GM23338 (cell line): ENCODE data around the gene DGKD. TPM values are rescaled to one million over a fixed set of nuclear protein-coding genes. Genes with fewer than 3 reads are reported as not detected.

ENCODE experiments used
- ATAC-seq: fragments of 200-7000 bp; cut with Tn5 transposase; 3 replicates; pipeline ENCODE4 v1.9.1; 2020
- DNase-seq: peaks from one replicate; pipeline ENCODE4 v3.0.0-alpha.2; 2015; ENCODE audit warnings: low spot score
- H2AFZ ChIP-seq: fragments of 200-600 bp; sonication (generic); 2 replicates; pipeline ENCODE4 v1.8.0; 2016; ENCODE audit warnings: antibody characterized with exemption, mild to moderate bottlenecking, moderate library complexity
- H3F3A ChIP-seq: fragments of 200-600 bp; sonication (generic); replicated peaks from 2 replicates; pipeline ENCODE4 v1.8.0; 2017; ENCODE audit warnings: antibody characterized with exemption, mixed run types, low read depth
- H3K27ac ChIP-seq: fragments of 200-600 bp; sonication (generic); 2 replicates; pipeline ENCODE4 v1.6.1; 2016; ENCODE audit warnings: low read depth
- H3K27me3 ChIP-seq: fragments of 200-600 bp; sonication (generic); 2 replicates; pipeline ENCODE4 v1.8.0; 2016; ENCODE audit warnings: mild to moderate bottlenecking, mixed run types, moderate library complexity; ENCODE audit not compliant: insufficient read depth
- H3K36me3 ChIP-seq: fragments of 200-600 bp; sonication (generic); 2 replicates; pipeline ENCODE4 v1.8.0; 2016; ENCODE audit warnings: mild to moderate bottlenecking; ENCODE audit not compliant: insufficient read depth
- H3K4me1 ChIP-seq: fragments of 200-600 bp; sonication (generic); 2 replicates; pipeline ENCODE4 v1.8.0; 2016; ENCODE audit warnings: mild to moderate bottlenecking, moderate library complexity; ENCODE audit not compliant: insufficient read depth
- H3K4me2 ChIP-seq: fragments of 200-600 bp; sonication (generic); 2 replicates; pipeline ENCODE4 v1.7.1; 2017; ENCODE audit warnings: mixed run types
- H3K4me3 ChIP-seq: fragments of 200-600 bp; sonication (generic); 2 replicates; pipeline ENCODE4 v1.6.1; 2016; ENCODE audit warnings: mixed run types
- H3K79me2 ChIP-seq: fragments of 200-600 bp; sonication (generic); replicated peaks from 2 replicates; pipeline ENCODE4 v1.8.0; 2017; ENCODE audit warnings: mild to moderate bottlenecking; ENCODE audit not compliant: insufficient read depth
- H3K9me2 ChIP-seq: fragments of 200-600 bp; sonication (generic); 2 replicates; pipeline ENCODE4 v1.8.0; 2017; ENCODE audit not compliant: insufficient read depth
- H4K20me1 ChIP-seq: fragments of 200-600 bp; sonication (generic); replicated peaks from 2 replicates; pipeline ENCODE4 v1.8.0; 2017; ENCODE audit warnings: mild to moderate bottlenecking; ENCODE audit not compliant: insufficient read depth
- H3K27ac Mint-ChIP-seq: 2 replicates; pipeline ENCODE4 v1.8.0; 2020; ENCODE audit warnings: inconsistent platforms, mild to moderate bottlenecking, moderate library complexity, mixed read lengths
- H3K27me3 Mint-ChIP-seq: 3 replicates; pipeline ENCODE4 v1.8.0; 2022; ENCODE audit warnings: low read depth, mild to moderate bottlenecking, moderate library complexity, mixed read lengths, inconsistent platforms; ENCODE audit not compliant: insufficient read depth, poor library complexity
- H3K36me3 Mint-ChIP-seq: 3 replicates; pipeline ENCODE4 v1.8.0; 2021; ENCODE audit warnings: low read depth, mild to moderate bottlenecking, inconsistent platforms, moderate library complexity, mixed read lengths
- H3K4me1 Mint-ChIP-seq: 3 replicates; pipeline ENCODE4 v1.8.0; 2020; ENCODE audit warnings: mild to moderate bottlenecking, inconsistent platforms, mixed read lengths
- H3K4me3 Mint-ChIP-seq: 3 replicates; pipeline ENCODE4 v1.8.0; 2021; ENCODE audit warnings: moderate library complexity, mild to moderate bottlenecking, inconsistent platforms, mixed read lengths
- H3K9me3 Mint-ChIP-seq: 3 replicates; pipeline ENCODE4 v1.8.0; 2020; ENCODE audit warnings: moderate library complexity, mild to moderate bottlenecking, inconsistent platforms, mixed read lengths
- EZH2 ChIP-seq: fragments of 200-600 bp; sonication (generic); IDR thresholded peaks from one replicate; pipeline ENCODE4 v1.8.0; 2017; ENCODE audit warnings: antibody characterized with exemption, mild to moderate bottlenecking, low read depth; ENCODE audit not compliant: unreplicated experiment
- EZH2phosphoT487 ChIP-seq: fragments of 200-600 bp; sonication (generic); IDR thresholded peaks from one replicate; pipeline ENCODE4 v1.8.1; 2018; ENCODE audit warnings: antibody characterized with exemption; ENCODE audit not compliant: unreplicated experiment
- JUNB ChIP-seq: IDR thresholded peaks from one replicate; pipeline ENCODE4 v1.6.1; 2016; ENCODE audit warnings: antibody characterized with exemption; ENCODE audit not compliant: unreplicated experiment
- NANOG ChIP-seq: IDR thresholded peaks from 2 replicates; pipeline ENCODE4 v1.6.1; 2016; ENCODE audit warnings: antibody characterized with exemption, borderline replicate concordance
- POLR2AphosphoS5 ChIP-seq: IDR thresholded peaks from 2 replicates; pipeline ENCODE4 v1.6.1; 2016; ENCODE audit warnings: antibody characterized with exemption, low read depth
- ZNF114 ChIP-seq: fragments of 250-450 bp; sonication (Bioruptor Pico); IDR thresholded peaks from 2 replicates; pipeline ENCODE4 v1.5.0; 2020; ENCODE audit warnings: mild to moderate bottlenecking, moderate library complexity
- ZNF331 ChIP-seq: fragments of 250-450 bp; sonication (Bioruptor Pico); IDR thresholded peaks from 2 replicates; pipeline ENCODE4 v1.5.0; 2020; ENCODE audit warnings: low read depth, mild to moderate bottlenecking, moderate library complexity
- polyA plus RNA-seq: library from polyadenylated mRNA; unstranded; fragments of >200 nt; fragmentation: Nextera tagmentation; extraction: Ambion mirVana; gene quantifications from 2 replicates; pipeline ENCODE4 v1.2.1, GENCODE V29; 2016
- total RNA-seq: library from RNA; depleted of rRNA; stranded (reverse); fragments of >200 nt; shearing (Covaris generic); gene quantifications from 2 replicates; pipeline ENCODE4 v1.2.3, GENCODE V29; 2014
- TF ChIP-seq, protein P1 (sequence below): fragments of 250-450 bp; sonication (Bioruptor Pico); IDR thresholded peaks from 2 replicates; pipeline ENCODE4 v1.5.0; 2020; ENCODE audit warnings: mild to moderate bottlenecking, moderate library complexity
- TF ChIP-seq, protein P2 (sequence below): IDR thresholded peaks from one replicate; pipeline ENCODE4 v1.6.1; 2018; ENCODE audit warnings: antibody characterized with exemption; ENCODE audit not compliant: unreplicated experiment
- TF ChIP-seq, protein P3 (sequence below): IDR thresholded peaks from 2 replicates; pipeline ENCODE4 v1.6.1; 2016; ENCODE audit warnings: antibody characterized with exemption

DGKD gene
- total and polyA plus RNA-seq, 2 experiments from 2014 or later, result 11.1 to 23.4 TPM

DNA sequence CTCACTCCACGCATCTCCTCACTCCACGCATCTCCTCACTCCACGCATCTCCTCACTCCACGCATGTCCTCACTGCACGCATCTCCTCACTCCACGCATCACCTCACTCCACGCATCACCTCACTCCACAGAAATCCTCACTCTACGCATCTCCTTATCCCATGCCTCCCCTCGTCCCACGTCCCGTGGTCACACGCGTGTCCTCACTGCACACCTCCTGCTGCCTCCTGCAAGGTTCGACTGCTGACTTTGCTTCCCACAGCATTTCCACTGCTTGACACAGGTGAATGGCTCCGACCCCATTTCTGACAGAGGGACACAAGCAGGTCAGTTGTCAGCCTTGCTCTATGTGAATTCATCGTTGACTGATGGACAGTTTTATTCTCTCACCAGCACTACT lies 109.3 kb downstream of the DGKD start:
- Mint-ChIP-seq H3K4me3 (no peak overlapping the region), H3K9me3 (peaks cover 2% of the 10 kb centered on the region; the same call in 1 of the 3 replicates), H3K4me1 (no peaks in the 10 kb centered on the region; the same call in 2 of the 3 replicates), H3K27me3 (peaks cover 7% of the 10 kb centered on the region), H3K36me3 (peaks cover 34% of the 10 kb centered on the region), H3K27ac (no peak overlapping the region)
- Histone ChIP-seq H3K27ac (no peak overlapping the region), H2AFZ (no peak overlapping the region), H3K4me2 (no peak overlapping the region), H3K4me3 (no peak overlapping the region), H3K27me3 (no peaks in the 10 kb centered on the region), H4K20me1 (no peaks in the 10 kb centered on the region), H3K9me2 (no peaks in the 10 kb centered on the region), H3K79me2 (no peaks in the 10 kb centered on the region), H3F3A (no peaks in the 10 kb centered on the region), H3K36me3 (0 out of 2 replicates have a peak, but pooled peaks cover 3% of the 10 kb centered on the region), H3K4me1 (no peaks in the 10 kb centered on the region)
- no peak for TF ChIP-seq EZH2phosphoT487
- ATAC-seq, result no peak
- no peak for DNase-seq

DNA sequence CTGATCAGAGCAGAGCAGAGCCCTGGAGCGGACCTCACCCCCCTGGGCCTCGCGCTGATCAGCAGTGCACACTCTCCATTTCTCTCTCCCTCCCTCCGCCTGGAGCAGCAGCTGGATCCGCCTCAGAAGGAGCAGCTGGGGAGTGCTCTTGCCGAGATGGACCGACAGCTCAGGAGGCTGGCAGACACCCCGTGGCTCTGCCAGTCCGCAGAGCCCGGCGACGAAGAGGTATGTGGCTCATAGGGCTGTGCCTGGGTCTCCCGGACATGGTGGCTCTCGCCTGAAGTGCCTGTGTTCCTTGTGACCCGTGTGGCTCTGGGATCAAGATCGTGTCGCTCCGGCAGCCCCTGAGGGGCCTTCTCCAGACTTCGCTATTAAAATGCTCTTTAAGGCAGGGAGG lies 109.8 kb downstream of the DGKD start:
- Mint-ChIP-seq H3K4me1 (no peaks in the 10 kb centered on the region; the same call in 2 of the 3 replicates), H3K27me3 (peaks cover 7% of the 10 kb centered on the region), H3K9me3 (peaks cover 2% of the 10 kb centered on the region; the same call in 1 of the 3 replicates), H3K27ac (no peak overlapping the region; the same call in 1 of the 2 replicates), H3K36me3 (peaks cover 37% of the 10 kb centered on the region), H3K4me3 (no peak overlapping the region)
- Histone ChIP-seq H2AFZ (no peak overlapping the region), H3K79me2 (no peaks in the 10 kb centered on the region), H3K4me2 (no peak overlapping the region), H3F3A (no peaks in the 10 kb centered on the region), H3K27me3 (no peaks in the 10 kb centered on the region), H3K4me1 (no peaks in the 10 kb centered on the region), H3K27ac (no peak overlapping the region), H3K4me3 (no peak overlapping the region), H3K9me2 (no peaks in the 10 kb centered on the region), H3K36me3 (0 out of 2 replicates have a peak, but pooled peaks cover 3% of the 10 kb centered on the region), H4K20me1 (no peaks in the 10 kb centered on the region)
- DNase-seq, result no peak
- no peak for ATAC-seq
- TF ChIP-seq, protein P1, sequence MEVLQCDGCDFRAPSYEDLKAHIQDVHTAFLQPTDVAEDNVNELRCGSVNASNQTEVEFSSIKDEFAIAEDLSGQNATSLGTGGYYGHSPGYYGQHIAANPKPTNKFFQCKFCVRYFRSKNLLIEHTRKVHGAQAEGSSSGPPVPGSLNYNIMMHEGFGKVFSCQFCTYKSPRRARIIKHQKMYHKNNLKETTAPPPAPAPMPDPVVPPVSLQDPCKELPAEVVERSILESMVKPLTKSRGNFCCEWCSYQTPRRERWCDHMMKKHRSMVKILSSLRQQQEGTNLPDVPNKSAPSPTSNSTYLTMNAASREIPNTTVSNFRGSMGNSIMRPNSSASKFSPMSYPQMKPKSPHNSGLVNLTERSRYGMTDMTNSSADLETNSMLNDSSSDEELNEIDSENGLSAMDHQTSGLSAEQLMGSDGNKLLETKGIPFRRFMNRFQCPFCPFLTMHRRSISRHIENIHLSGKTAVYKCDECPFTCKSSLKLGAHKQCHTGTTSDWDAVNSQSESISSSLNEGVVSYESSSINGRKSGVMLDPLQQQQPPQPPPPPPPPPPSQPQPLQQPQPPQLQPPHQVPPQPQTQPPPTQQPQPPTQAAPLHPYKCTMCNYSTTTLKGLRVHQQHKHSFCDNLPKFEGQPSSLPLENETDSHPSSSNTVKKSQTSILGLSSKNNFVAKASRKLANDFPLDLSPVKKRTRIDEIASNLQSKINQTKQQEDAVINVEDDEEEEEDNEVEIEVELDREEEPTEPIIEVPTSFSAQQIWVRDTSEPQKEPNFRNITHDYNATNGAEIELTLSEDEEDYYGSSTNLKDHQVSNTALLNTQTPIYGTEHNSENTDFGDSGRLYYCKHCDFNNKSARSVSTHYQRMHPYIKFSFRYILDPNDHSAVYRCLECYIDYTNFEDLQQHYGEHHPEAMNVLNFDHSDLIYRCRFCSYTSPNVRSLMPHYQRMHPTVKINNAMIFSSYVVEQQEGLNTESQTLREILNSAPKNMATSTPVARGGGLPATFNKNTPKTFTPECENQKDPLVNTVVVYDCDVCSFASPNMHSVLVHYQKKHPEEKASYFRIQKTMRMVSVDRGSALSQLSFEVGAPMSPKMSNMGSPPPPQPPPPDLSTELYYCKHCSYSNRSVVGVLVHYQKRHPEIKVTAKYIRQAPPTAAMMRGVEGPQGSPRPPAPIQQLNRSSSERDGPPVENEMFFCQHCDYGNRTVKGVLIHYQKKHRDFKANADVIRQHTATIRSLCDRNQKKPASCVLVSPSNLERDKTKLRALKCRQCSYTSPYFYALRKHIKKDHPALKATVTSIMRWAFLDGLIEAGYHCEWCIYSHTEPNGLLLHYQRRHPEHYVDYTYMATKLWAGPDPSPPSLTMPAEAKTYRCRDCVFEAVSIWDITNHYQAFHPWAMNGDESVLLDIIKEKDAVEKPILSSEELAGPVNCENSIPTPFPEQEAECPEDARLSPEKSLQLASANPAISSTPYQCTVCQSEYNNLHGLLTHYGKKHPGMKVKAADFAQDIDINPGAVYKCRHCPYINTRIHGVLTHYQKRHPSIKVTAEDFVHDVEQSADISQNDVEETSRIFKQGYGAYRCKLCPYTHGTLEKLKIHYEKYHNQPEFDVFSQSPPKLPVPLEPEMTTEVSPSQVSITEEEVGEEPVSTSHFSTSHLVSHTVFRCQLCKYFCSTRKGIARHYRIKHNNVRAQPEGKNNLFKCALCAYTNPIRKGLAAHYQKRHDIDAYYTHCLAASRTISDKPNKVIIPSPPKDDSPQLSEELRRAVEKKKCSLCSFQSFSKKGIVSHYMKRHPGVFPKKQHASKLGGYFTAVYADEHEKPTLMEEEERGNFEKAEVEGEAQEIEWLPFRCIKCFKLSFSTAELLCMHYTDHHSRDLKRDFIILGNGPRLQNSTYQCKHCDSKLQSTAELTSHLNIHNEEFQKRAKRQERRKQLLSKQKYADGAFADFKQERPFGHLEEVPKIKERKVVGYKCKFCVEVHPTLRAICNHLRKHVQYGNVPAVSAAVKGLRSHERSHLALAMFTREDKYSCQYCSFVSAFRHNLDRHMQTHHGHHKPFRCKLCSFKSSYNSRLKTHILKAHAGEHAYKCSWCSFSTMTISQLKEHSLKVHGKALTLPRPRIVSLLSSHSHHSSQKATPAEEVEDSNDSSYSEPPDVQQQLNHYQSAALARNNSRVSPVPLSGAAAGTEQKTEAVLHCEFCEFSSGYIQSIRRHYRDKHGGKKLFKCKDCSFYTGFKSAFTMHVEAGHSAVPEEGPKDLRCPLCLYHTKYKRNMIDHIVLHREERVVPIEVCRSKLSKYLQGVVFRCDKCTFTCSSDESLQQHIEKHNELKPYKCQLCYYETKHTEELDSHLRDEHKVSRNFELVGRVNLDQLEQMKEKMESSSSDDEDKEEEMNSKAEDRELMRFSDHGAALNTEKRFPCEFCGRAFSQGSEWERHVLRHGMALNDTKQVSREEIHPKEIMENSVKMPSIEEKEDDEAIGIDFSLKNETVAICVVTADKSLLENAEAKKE, result no peak
- TF ChIP-seq, protein P2, sequence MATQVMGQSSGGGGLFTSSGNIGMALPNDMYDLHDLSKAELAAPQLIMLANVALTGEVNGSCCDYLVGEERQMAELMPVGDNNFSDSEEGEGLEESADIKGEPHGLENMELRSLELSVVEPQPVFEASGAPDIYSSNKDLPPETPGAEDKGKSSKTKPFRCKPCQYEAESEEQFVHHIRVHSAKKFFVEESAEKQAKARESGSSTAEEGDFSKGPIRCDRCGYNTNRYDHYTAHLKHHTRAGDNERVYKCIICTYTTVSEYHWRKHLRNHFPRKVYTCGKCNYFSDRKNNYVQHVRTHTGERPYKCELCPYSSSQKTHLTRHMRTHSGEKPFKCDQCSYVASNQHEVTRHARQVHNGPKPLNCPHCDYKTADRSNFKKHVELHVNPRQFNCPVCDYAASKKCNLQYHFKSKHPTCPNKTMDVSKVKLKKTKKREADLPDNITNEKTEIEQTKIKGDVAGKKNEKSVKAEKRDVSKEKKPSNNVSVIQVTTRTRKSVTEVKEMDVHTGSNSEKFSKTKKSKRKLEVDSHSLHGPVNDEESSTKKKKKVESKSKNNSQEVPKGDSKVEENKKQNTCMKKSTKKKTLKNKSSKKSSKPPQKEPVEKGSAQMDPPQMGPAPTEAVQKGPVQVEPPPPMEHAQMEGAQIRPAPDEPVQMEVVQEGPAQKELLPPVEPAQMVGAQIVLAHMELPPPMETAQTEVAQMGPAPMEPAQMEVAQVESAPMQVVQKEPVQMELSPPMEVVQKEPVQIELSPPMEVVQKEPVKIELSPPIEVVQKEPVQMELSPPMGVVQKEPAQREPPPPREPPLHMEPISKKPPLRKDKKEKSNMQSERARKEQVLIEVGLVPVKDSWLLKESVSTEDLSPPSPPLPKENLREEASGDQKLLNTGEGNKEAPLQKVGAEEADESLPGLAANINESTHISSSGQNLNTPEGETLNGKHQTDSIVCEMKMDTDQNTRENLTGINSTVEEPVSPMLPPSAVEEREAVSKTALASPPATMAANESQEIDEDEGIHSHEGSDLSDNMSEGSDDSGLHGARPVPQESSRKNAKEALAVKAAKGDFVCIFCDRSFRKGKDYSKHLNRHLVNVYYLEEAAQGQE, result no peak
- TF ChIP-seq POLR2AphosphoS5 (no peak), JUNB (no peak), EZH2phosphoT487 (no peak), ZNF114 (no peak), NANOG (no peak), ZNF331 (CRISPR knock-in tag) (no peak), EZH2 (no peak)
- TF ChIP-seq, protein P3, sequence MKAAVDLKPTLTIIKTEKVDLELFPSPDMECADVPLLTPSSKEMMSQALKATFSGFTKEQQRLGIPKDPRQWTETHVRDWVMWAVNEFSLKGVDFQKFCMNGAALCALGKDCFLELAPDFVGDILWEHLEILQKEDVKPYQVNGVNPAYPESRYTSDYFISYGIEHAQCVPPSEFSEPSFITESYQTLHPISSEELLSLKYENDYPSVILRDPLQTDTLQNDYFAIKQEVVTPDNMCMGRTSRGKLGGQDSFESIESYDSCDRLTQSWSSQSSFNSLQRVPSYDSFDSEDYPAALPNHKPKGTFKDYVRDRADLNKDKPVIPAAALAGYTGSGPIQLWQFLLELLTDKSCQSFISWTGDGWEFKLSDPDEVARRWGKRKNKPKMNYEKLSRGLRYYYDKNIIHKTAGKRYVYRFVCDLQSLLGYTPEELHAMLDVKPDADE, result no peak
